Ovary (tissue), 9 donors: ENCODE measurements around the gene NAA11. TPM values are rescaled to one million over a fixed set of nuclear protein-coding genes. Genes with fewer than 3 reads are reported as not detected.

ENCODE experiments used
- DNase-seq, 5 donors: peaks; one replicate each; pipeline ENCODE4 v3.0.0-alpha.2; 2019 to 2020
- H3K27ac ChIP-seq, 2 donors: fragments of 200-600 bp; one replicate each; pipeline versions ENCODE4 v1.5.1 to v1.8.0; 2019 to 2022
- H3K27me3 ChIP-seq: fragments of 200-600 bp; one replicate; pipeline ENCODE4 v1.8.0; 2022
- H3K36me3 ChIP-seq: fragments of 200-600 bp; sonication (generic); one replicate; pipeline ENCODE4 v1.5.1; 2019
- H3K4me1 ChIP-seq: one replicate; pipeline ENCODE4 v1.8.1; 2013; ENCODE audit warnings: mild to moderate bottlenecking, moderate library complexity; ENCODE audit not compliant: insufficient read depth
- H3K4me3 ChIP-seq: fragments of 200-600 bp; sonication (generic); one replicate; pipeline ENCODE4 v1.5.1; 2017
- H3K9me3 ChIP-seq, 2 donors: fragments of 200-600 bp in 1 of 2; sonication (generic) in 1 of 2; one replicate each; pipeline versions ENCODE4 v1.5.1 to v1.8.1; 2013 to 2019; ENCODE audit warnings: mild to moderate bottlenecking in 1 of 2, moderate library complexity in 1 of 2
- CTCF ChIP-seq, 3 donors: fragments of 450-650 bp in 2 of 3; fragments of 200-600 bp in 1 of 3; IDR thresholded peaks; one replicate each; pipeline versions ENCODE4 v1.5.1 to v1.8.0; 2016 to 2022; ENCODE audit warnings: antibody characterized with exemption in 3 of 3, mild to moderate bottlenecking in 1 of 3
- EP300 ChIP-seq: sonication (generic); formaldehyde crosslinking; IDR thresholded peaks from one replicate; pipeline ENCODE4 v1.6.1; 2017; ENCODE audit warnings: antibody characterized with exemption
- POLR2A ChIP-seq: fragments of 450-650 bp; IDR thresholded peaks from one replicate; pipeline ENCODE4 v1.6.1; 2017; ENCODE audit warnings: antibody characterized with exemption, mild to moderate bottlenecking, moderate library complexity
- WGBS, 3 donors: extraction: QIAGEN DNeasy Blood & Tissue Kit in 1 of 3; methylation state at CpG; one replicate each; pipeline versions ENCODE4 v1.1.5 to v1.1.7; 2013 to 2017; 5-methylcytosine and 5-hydroxymethylcytosine counted together
- intact Hi-C, 4 donors: fragments of 100-400 bp; cut with DNase I; formaldehyde crosslinking; loops; one replicate each; pipeline versions ENCODE4 v1.11.0 to v1.15.1; 2022 to 2023
- polyA plus RNA-seq, 2 donors: library from polyadenylated mRNA; stranded (reverse); fragments of 200-250 nt in 1 of 2; fragments of 350-450 nt in 1 of 2; fragmentation: Illumina TruSeq in 1 of 2; extraction: RNeasy Lipid Tissue Mini Kit (QIAGEN cat#74804) in 1 of 2; gene quantifications; one replicate each; pipeline ENCODE4 v1.2.3, GENCODE V29; 2013 to 2014
- total RNA-seq, 7 donors: library from RNA; depleted of rRNA in 2 of 7; stranded (reverse); fragments of >200 nt in 2 of 7; fragmentation: NEBNext Ultra II Directional in 3 of 7; extraction: Animal tissue kit (Norgen Biotek cat#: 25700) in 3 of 7; gene quantifications; one replicate each; pipeline versions ENCODE4 v1.1.0 to v1.2.4, GENCODE V29; 2016 to 2023
- donor health status: DM: no; HTN: no; CAD: no; lungs with moderate emphysema.
- donor health status: DM: no; HTN: no; CAD: no.
- donor health status: Bipolar disorder and iron deficiency.
- donor health status: DM: yes; HTN: yes; CAD: no.
- donor health status: DM: no; HTN: no; CAD: no.
- donor health status: DM: yes; HTN: yes; CAD: no.

The NAA11 gene
- total and polyA plus RNA-seq, 9 donors = not detected

GRCh38 chr4:79362626-79363025 is 36.8 kb upstream of the NAA11 start:
- Histone ChIP-seq H3K36me3 (no peaks in the 10 kb centered on the region), H3K4me1 (no peaks in the 10 kb centered on the region), H3K9me3 (no peaks in the 10 kb centered on the region), H3K4me3 (no peak overlapping the region), H3K27ac (no peak overlapping the region), H3K27me3 (no peaks in the 10 kb centered on the region)
- DNase-seq = no peak
- 84 to 89% (median 89%) methylated on average over 4 of the region's 4 CpGs for WGBS, 3 donors
- intact Hi-C loops = no loop called here
- no peak for TF ChIP-seq POLR2A
- no peak for TF ChIP-seq EP300
- TF ChIP-seq CTCF (IDR thresholded peaks at IDR 0.05) = no peak

- Histone ChIP-seq H3K4me3 (no peak overlapping the region), H3K4me1 (no peaks in the 10 kb centered on the region), H3K27ac (no peak overlapping the region), H3K27me3 (no peaks in the 10 kb centered on the region), H3K9me3 (no peaks in the 10 kb centered on the region), H3K36me3 (no peaks in the 10 kb centered on the region)
- DNase-seq = no peak
- intact Hi-C loops = no loop called here
- TF ChIP-seq EP300 (no peak), CTCF (IDR thresholded peaks at IDR 0.05) (no peak), POLR2A (no peak)
Measured at GRCh38 chr4:79360006-79360405, 34.1 kb upstream of the NAA11 start.

DNA sequence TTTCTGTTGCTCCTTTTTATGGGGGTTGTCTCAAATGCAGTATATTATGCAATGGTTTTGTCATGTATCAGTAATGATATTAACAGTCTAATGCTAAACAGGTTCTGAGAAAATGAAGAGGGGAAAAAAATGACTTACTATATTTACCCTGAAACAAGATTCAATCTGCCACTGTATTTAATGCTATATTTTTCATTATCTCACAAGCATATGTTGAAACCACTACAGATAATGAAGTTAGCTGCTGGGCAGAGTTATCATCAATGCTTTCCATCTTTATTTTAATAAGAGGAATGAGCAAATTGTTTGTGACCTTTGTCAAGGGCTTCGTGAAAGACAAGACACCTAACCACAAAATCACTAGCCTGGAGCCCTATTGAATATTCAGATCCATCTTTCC is 32.6 kb upstream of the NAA11 start:
- intact Hi-C loops = no loop called here
- Histone ChIP-seq H3K27me3 (no peaks in the 10 kb centered on the region), H3K4me3 (no peak overlapping the region), H3K27ac (no peak overlapping the region), H3K4me1 (no peaks in the 10 kb centered on the region), H3K9me3 (no peaks in the 10 kb centered on the region), H3K36me3 (no peaks in the 10 kb centered on the region)
- WGBS, 3 donors = 76 to 82% (median 79%) methylated on average over 1 of the region's 1 CpG
- TF ChIP-seq EP300 (no peak), POLR2A (no peak), CTCF (IDR thresholded peaks at IDR 0.05) (no peak)
- DNase-seq = no peak

DNA sequence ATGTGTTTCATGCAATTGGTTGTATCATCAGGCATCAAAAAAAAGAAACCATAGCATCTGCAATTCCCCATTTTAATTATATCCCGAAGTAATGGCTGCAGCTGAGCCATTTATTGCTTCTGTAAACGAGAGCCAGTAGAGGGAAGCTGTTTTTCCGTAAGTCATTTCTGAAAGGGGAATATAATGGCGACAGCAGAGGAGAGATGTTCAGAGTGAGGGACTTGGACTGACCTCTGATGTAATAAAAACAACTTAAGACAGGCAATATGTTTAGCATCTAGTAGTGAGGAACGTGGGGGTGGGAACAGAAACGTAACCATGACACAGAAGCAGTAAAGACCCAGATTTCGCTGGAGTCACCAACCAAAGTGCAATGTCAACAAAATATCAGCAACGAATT is 31.5 kb upstream of the NAA11 start:
- H3K9me3 ChIP-seq = no peaks in the 10 kb centered on the region
- intact Hi-C loops = no loop called here
- no peaks in the 10 kb centered on the region for H3K27me3 ChIP-seq
- no peaks in the 10 kb centered on the region for H3K4me1 ChIP-seq
- TF ChIP-seq POLR2A (no peak), EP300 (no peak), CTCF (IDR thresholded peaks at IDR 0.05) (no peak)
- H3K36me3 ChIP-seq = no peaks in the 10 kb centered on the region
- WGBS, 3 donors = 11 to 28% (median 17%) methylated on average over 8 of the region's 8 CpGs
- no peak for DNase-seq
- no peak overlapping the region for H3K27ac ChIP-seq
- H3K4me3 ChIP-seq = no peak overlapping the region

DNA sequence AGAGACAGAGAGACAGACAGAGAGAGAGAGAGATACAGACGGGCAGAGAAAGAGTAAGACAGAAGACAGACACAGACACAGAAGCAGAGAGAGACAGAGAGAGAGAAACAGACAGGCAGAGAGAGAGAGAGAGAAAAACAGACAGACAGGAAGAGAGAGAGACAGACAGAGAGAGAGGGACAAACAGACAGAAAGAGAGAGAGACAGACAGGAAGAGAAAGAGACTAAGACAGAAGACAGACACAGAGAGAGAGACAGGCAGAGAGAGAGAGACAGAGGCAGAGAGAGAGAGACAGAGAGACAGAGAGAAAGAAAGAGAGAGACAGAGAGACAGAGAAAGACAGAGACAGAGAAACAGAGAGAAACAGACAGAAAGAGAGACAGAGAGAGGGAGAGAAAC is 27.2 kb upstream of the NAA11 start:
- Histone ChIP-seq H3K27me3 (no peaks in the 10 kb centered on the region), H3K9me3 (no peaks in the 10 kb centered on the region), H3K27ac (no peak overlapping the region), H3K36me3 (no peaks in the 10 kb centered on the region), H3K4me1 (no peaks in the 10 kb centered on the region), H3K4me3 (no peak overlapping the region)
- DNase-seq = no peak
- no peak for TF ChIP-seq EP300
- no peak for TF ChIP-seq CTCF (IDR thresholded peaks at IDR 0.05)
- no peak for TF ChIP-seq POLR2A
- 74 to 82% (median 77%) methylated on average over 1 of the region's 1 CpG for WGBS, 3 donors
- intact Hi-C loops = no loop called here
